A673 (cell line): ENCODE data around the gene PIWIL4. TPM values are rescaled to one million over a fixed set of nuclear protein-coding genes. Genes with fewer than 3 reads are reported as not detected.

Experiments used
- BruUV-seq: library from RNA; stranded (reverse); fragments of 400-500 nt; replicated peaks from 2 replicates; lab custom pipeline; 2021; lab: Mats Ljungman, UMichigan
- CTCF ChIA-PET: fragments of 300-600 bp; sonication (Branson Sonifier 250); formaldehyde crosslinking; loops from one replicate; lab custom pipeline; 2022; ENCODE audit warnings: antibody characterized with exemption; lab: Charles Lee
- POLR2A ChIA-PET: fragments of 300-600 bp; sonication (Branson Sonifier 250); formaldehyde crosslinking; loops from one replicate; lab custom pipeline; 2022; ENCODE audit warnings: antibody characterized with exemption; ENCODE audit not compliant: low non-redundant PET; lab: Charles Lee
- DNase-seq: peaks from one replicate; pipeline ENCODE4 v3.0.0-alpha.2; 2015; ENCODE audit warnings: low spot score
- H3K27ac ChIP-seq: fragments of 200-600 bp; sonication (generic); 2 replicates; pipeline ENCODE4 v1.5.1; 2016; ENCODE audit warnings: mixed run types, low read depth, mild to moderate bottlenecking, mixed read lengths, antibody characterized with exemption, low read length; ENCODE audit not compliant: poor library complexity, severe bottlenecking
- H3K27me3 ChIP-seq: fragments of 200-600 bp; sonication (generic); replicated peaks from 2 replicates; pipeline ENCODE4 v1.6.1; 2017; ENCODE audit warnings: mixed run types, low read depth, mild to moderate bottlenecking, mixed read lengths, antibody characterized with exemption, low read length; ENCODE audit not compliant: insufficient read depth, poor library complexity
- H3K36me3 ChIP-seq: fragments of 200-600 bp; sonication (generic); 2 replicates; pipeline ENCODE4 v1.6.1; 2016; ENCODE audit warnings: mixed run types, mild to moderate bottlenecking, mixed read lengths, antibody characterized with exemption, low read length; ENCODE audit not compliant: insufficient read depth, poor library complexity, severe bottlenecking
- H3K4me1 ChIP-seq: fragments of 200-600 bp; sonication (generic); 2 replicates; pipeline ENCODE4 v1.6.1; 2017; ENCODE audit warnings: mixed run types, mild to moderate bottlenecking, mixed read lengths, antibody characterized with exemption, low read length; ENCODE audit not compliant: insufficient read depth, poor library complexity, severe bottlenecking
- H3K4me3 ChIP-seq: fragments of 200-600 bp; sonication (generic); 2 replicates; pipeline ENCODE4 v1.5.1; 2016; ENCODE audit warnings: low read depth, mixed run types, mild to moderate bottlenecking, mixed read lengths, low read length; ENCODE audit not compliant: poor library complexity, severe bottlenecking
- H3K9me3 ChIP-seq: fragments of 200-600 bp; sonication (generic); 2 replicates; pipeline ENCODE4 v1.6.1; 2016; ENCODE audit warnings: mixed run types, low read depth, mild to moderate bottlenecking, mixed read lengths, antibody characterized with exemption, low read length; ENCODE audit not compliant: poor library complexity, severe bottlenecking
- CTCF ChIP-seq: fragments of 300-800, 200-600 bp; sonication (generic); conservative IDR thresholded peaks from 2 replicates; pipeline ENCODE4 v1.5.1; 2017; ENCODE audit warnings: low read depth, mild to moderate bottlenecking, antibody characterized with exemption, low read length, moderate library complexity, mixed read lengths
- EZH2 ChIP-seq: fragments of 200-600 bp; sonication (generic); IDR thresholded peaks from 2 replicates; pipeline ENCODE4 v1.6.1; 2017; ENCODE audit warnings: borderline replicate concordance, low read depth, mild to moderate bottlenecking, mixed read lengths, antibody characterized with exemption, low read length; ENCODE audit not compliant: poor library complexity, severe bottlenecking
- intact Hi-C: fragments of 100-400 bp; cut with micrococcal nuclease; formaldehyde crosslinking; loops from one replicate; pipeline ENCODE4 v1.10.0; 2022; ENCODE audit not compliant: unreplicated experiment
- total RNA-seq: library from RNA; stranded (reverse); gene quantifications from 2 replicates; pipeline ENCODE4 v1.2.3, GENCODE V29; 2021

PIWIL4 gene
- total RNA-seq, 1 experiment from 2014 or later = 1.6 TPM

- TF ChIP-seq EZH2 (no peak), CTCF (no peak)
- POLR2A ChIA-PET = no interaction called here
- Histone ChIP-seq H3K27me3 (no peaks in the 10 kb centered on the region), H3K36me3 (no peaks in the 10 kb centered on the region), H3K9me3 (no peaks in the 10 kb centered on the region), H3K27ac (no peak overlapping the region), H3K4me3 (no peak overlapping the region), H3K4me1 (no peaks in the 10 kb centered on the region)
- no TSS peak for BruUV-seq
- DNase-seq = no peak
- intact Hi-C loops = no loop called here
- CTCF ChIA-PET = no interaction called here
Measured at GRCh38 chr11:94649964-94650623, 82.9 kb downstream of the PIWIL4 start.

GRCh38 chr11:94650756-94651155 is 83.6 kb downstream of the PIWIL4 start:
- no TSS peak for BruUV-seq
- Histone ChIP-seq H3K27ac (no peak overlapping the region), H3K4me1 (no peaks in the 10 kb centered on the region), H3K9me3 (no peaks in the 10 kb centered on the region), H3K4me3 (no peak overlapping the region), H3K27me3 (no peaks in the 10 kb centered on the region), H3K36me3 (no peaks in the 10 kb centered on the region)
- CTCF ChIA-PET = no interaction called here
- no peak for DNase-seq
- TF ChIP-seq CTCF (no peak), EZH2 (no peak)
- intact Hi-C loops = no loop called here
- POLR2A ChIA-PET = no interaction called here

DNA sequence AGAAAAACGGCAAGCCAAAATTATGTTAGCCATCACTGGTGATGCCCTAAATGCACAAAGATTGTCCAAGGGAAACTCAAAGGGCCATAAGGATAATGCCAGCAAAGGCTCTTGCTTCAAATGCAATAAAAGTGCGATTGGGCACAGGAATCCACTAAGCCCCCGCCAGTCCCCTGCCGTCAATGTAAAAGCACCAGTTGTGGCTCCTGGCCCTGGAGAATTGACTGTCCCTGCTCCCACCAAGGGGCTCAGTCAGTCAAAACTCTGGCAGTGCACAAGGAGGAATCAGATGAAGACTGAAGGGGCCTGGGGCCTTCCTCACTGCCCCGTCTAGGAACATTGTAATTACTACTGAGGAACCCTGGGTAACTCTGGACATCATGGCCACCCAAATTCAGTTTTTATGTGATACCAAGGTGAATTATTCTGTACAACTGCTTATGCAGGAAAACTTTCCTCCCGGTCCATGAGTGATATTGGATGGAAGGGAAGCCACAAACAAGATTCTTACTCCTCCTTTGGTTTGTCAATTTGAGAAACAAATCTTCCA is 85.6 kb downstream of the PIWIL4 start:
- Histone ChIP-seq H3K27ac (no peak overlapping the region), H3K4me1 (no peaks in the 10 kb centered on the region), H3K36me3 (no peaks in the 10 kb centered on the region), H3K27me3 (no peaks in the 10 kb centered on the region), H3K4me3 (no peak overlapping the region), H3K9me3 (no peaks in the 10 kb centered on the region)
- intact Hi-C loops = no loop called here
- TF ChIP-seq EZH2 = no peak
- TF ChIP-seq CTCF = no peak
- DNase-seq = no peak
- no TSS peak for BruUV-seq
- ChIA-PET CTCF (no interaction called here), POLR2A (no interaction called here)
